IMR-90 (cell line): ENCODE measurements around the gene GRK5. TPM values are rescaled to one million over a fixed set of nuclear protein-coding genes. Genes with fewer than 3 reads are reported as not detected.

Source experiments
- ATAC-seq: fragments of 200-7000 bp; cut with Tn5 transposase; 2 replicates; pipeline ENCODE4 v1.9.1; 2020; ENCODE audit warnings: low read depth, mild to moderate bottlenecking, moderate library complexity
- BruUV-seq: library from RNA; stranded (reverse); fragments of 400-500 nt; replicated peaks from 2 replicates; lab custom pipeline; 2021; lab: Mats Ljungman, UMichigan
- CTCF ChIA-PET: fragments of 300-600 bp; formaldehyde crosslinking; extraction: SDS; loops from one replicate; lab custom pipeline; 2021; ENCODE audit warnings: antibody characterized with exemption; lab: Yijun Ruan, JAX
- POLR2A ChIA-PET: fragments of 300-600 bp; sonication (Branson Sonifier 250); formaldehyde crosslinking; loops from one replicate; lab custom pipeline; 2022; ENCODE audit warnings: antibody characterized with exemption; ENCODE audit not compliant: unreplicated experiment; lab: Charles Lee
- DNase-seq: peaks from one replicate; pipeline ENCODE4 v3.0.0; 2013
- H2AFZ ChIP-seq: replicated peaks from 2 replicates; pipeline ENCODE3; 2013; ENCODE audit warnings: low read length, mild to moderate bottlenecking; ENCODE audit not compliant: poor library complexity
- H2AK5ac ChIP-seq: 2 replicates; pipeline ENCODE4 v1.6.1; 2013; ENCODE audit warnings: low read depth, low read length, inconsistent platforms
- H2AK9ac ChIP-seq: replicated peaks from 2 replicates; pipeline ENCODE3; 2013; ENCODE audit warnings: mild to moderate bottlenecking, low read depth, low read length, moderate library complexity; ENCODE audit not compliant: poor library complexity
- H2BK120ac ChIP-seq: 2 replicates; pipeline ENCODE4 v1.6.1; 2013; ENCODE audit warnings: low read depth, low read length, inconsistent platforms
- H2BK15ac ChIP-seq: 3 replicates; pipeline ENCODE4 v1.6.1; 2013; ENCODE audit warnings: low read depth, low read length, inconsistent platforms
- H2BK20ac ChIP-seq: 2 replicates; pipeline ENCODE4 v1.6.1; 2013; ENCODE audit warnings: low read depth, mild to moderate bottlenecking, inconsistent platforms, low read length, moderate library complexity
- H2BK5ac ChIP-seq: 2 replicates; pipeline ENCODE4 v1.6.1; 2013; ENCODE audit warnings: mild to moderate bottlenecking, low read depth, low read length, inconsistent platforms; ENCODE audit not compliant: poor library complexity, severe bottlenecking
- H3K14ac ChIP-seq: replicated peaks from 2 replicates; pipeline ENCODE4 v1.6.1; 2013; ENCODE audit warnings: low read depth, low read length, inconsistent platforms
- H3K18ac ChIP-seq: 2 replicates; pipeline ENCODE4 v1.6.1; 2013; ENCODE audit warnings: low read depth, low read length, control low read depth
- H3K23ac ChIP-seq: 2 replicates; pipeline ENCODE4 v1.6.1; 2013; ENCODE audit warnings: low read depth, low read length, inconsistent platforms
- H3K27ac ChIP-seq: 2 replicates; pipeline ENCODE4 v1.5.1; 2013; ENCODE audit warnings: mild to moderate bottlenecking, control low read depth, low read length; ENCODE audit not compliant: insufficient read depth
- H3K27me3 ChIP-seq: 2 replicates; pipeline ENCODE4 v1.6.1; 2013; ENCODE audit warnings: low read length; ENCODE audit not compliant: control insufficient read depth, insufficient read depth
- H3K36me3 ChIP-seq: 2 replicates; pipeline ENCODE4 v1.6.1; 2013; ENCODE audit warnings: low read length, mixed read lengths; ENCODE audit not compliant: control insufficient read depth, insufficient read depth
- H3K4ac ChIP-seq: 2 replicates; pipeline ENCODE4 v1.6.1; 2013; ENCODE audit warnings: low read depth, low read length, inconsistent platforms
- H3K4me1 ChIP-seq: 2 replicates; pipeline ENCODE4 v1.6.1; 2013; ENCODE audit warnings: low read length, mixed read lengths; ENCODE audit not compliant: control insufficient read depth, insufficient read depth
- H3K4me2 ChIP-seq: 2 replicates; pipeline ENCODE4 v1.6.1; 2013; ENCODE audit warnings: low read depth, mild to moderate bottlenecking, control low read depth, low read length, moderate library complexity
- H3K4me3 ChIP-seq: 2 replicates; pipeline ENCODE4 v1.5.1; 2013; ENCODE audit warnings: low read depth, mild to moderate bottlenecking, control low read depth, low read length, moderate library complexity; ENCODE audit not compliant: insufficient read depth
- H3K56ac ChIP-seq: 2 replicates; pipeline ENCODE4 v1.6.1; 2013; ENCODE audit warnings: low read length, inconsistent platforms; ENCODE audit not compliant: insufficient read depth; ENCODE audit errors: extremely low read depth
- H3K79me1 ChIP-seq, 2 experiments: 2 replicates each; pipeline ENCODE4 v1.6.1; 2013; ENCODE audit warnings: low read length in 2 of 2, inconsistent platforms in 1 of 2, low read depth in 1 of 2
- H3K9ac ChIP-seq: 2 replicates; pipeline ENCODE4 v1.6.1; 2013; ENCODE audit warnings: low read depth, low read length, control low read depth
- H3K9me1 ChIP-seq: 2 replicates; pipeline ENCODE4 v1.6.1; 2013; ENCODE audit warnings: low read length, inconsistent platforms; ENCODE audit not compliant: insufficient read depth
- H3K9me3 ChIP-seq: 2 replicates; pipeline ENCODE4 v1.6.1; 2013; ENCODE audit warnings: low read length; ENCODE audit not compliant: control insufficient read depth, insufficient read depth
- H4K20me1 ChIP-seq: 2 replicates; pipeline ENCODE4 v1.6.1; 2013; ENCODE audit warnings: low read length, inconsistent platforms; ENCODE audit not compliant: insufficient read depth
- H4K5ac ChIP-seq: 2 replicates; pipeline ENCODE4 v1.6.1; 2013; ENCODE audit warnings: mild to moderate bottlenecking, low read depth, low read length, control low read depth
- H4K8ac ChIP-seq, 2 experiments: 2 replicates each; pipeline ENCODE4 v1.6.1; 2013; ENCODE audit warnings: low read depth in 2 of 2, low read length in 2 of 2, control low read depth in 1 of 2, inconsistent platforms in 1 of 2
- H4K91ac ChIP-seq: 2 replicates; pipeline ENCODE4 v1.6.1; 2013; ENCODE audit warnings: low read depth, low read length, inconsistent platforms; ENCODE audit not compliant: insufficient read depth
- BHLHE40 ChIP-seq: fragments of 150-350 bp; IDR thresholded peaks from 2 replicates; pipeline ENCODE4 v1.6.1; 2016; ENCODE audit warnings: mild to moderate bottlenecking, low read depth, low read length
- CEBPB ChIP-seq: IDR thresholded peaks from 2 replicates; pipeline ENCODE4 v1.6.1; 2012; ENCODE audit warnings: low read depth, low read length, improper control_type of control experiment
- FOS ChIP-seq: fragments of 150-350 bp; IDR thresholded peaks from 2 replicates; pipeline ENCODE4 v1.6.1; 2016; ENCODE audit warnings: low read depth, low read length
- MAFK ChIP-seq: IDR thresholded peaks from 2 replicates; pipeline ENCODE4 v1.6.1; 2012; ENCODE audit warnings: low read depth, low read length, improper control_type of control experiment
- MAZ ChIP-seq: IDR thresholded peaks from 2 replicates; pipeline ENCODE4 v1.6.1; 2012; ENCODE audit warnings: low read depth, mild to moderate bottlenecking, low read length, improper control_type of control experiment, moderate library complexity, borderline replicate concordance
- MXI1 ChIP-seq: IDR thresholded peaks from 2 replicates; pipeline ENCODE4 v1.6.1; 2012; ENCODE audit warnings: low read depth, mild to moderate bottlenecking, low read length, moderate library complexity, borderline replicate concordance
- NFE2L2 ChIP-seq: fragments of 150-350 bp; IDR thresholded peaks from 2 replicates; pipeline ENCODE4 v1.6.1; 2016; ENCODE audit warnings: low read depth, mild to moderate bottlenecking, low read length
- POLR2A ChIP-seq: IDR thresholded peaks from 2 replicates; pipeline ENCODE4 v1.6.1; 2012; ENCODE audit warnings: mild to moderate bottlenecking, low read depth, low read length
- RAD21 ChIP-seq: IDR thresholded peaks from 2 replicates; pipeline ENCODE4 v1.6.1; 2012; ENCODE audit warnings: low read length, improper control_type of control experiment
- RFX5 ChIP-seq: IDR thresholded peaks from 2 replicates; pipeline ENCODE4 v1.8.0; 2012; ENCODE audit warnings: low read depth, mild to moderate bottlenecking, low read length, moderate library complexity
- SMC3 ChIP-seq: fragments of 150-350 bp; IDR thresholded peaks from 2 replicates; pipeline ENCODE4 v1.6.1; 2016; ENCODE audit warnings: low read depth, mild to moderate bottlenecking, antibody characterized with exemption, low read length, moderate library complexity
- WGBS, 2 experiments: methylation state at CpG; one replicate each; pipeline versions ENCODE4 v1.1.5 to v1.1.7; 2013; ENCODE audit warnings: missing lambda C conversion rate in 2 of 2; ENCODE audit not compliant: insufficient read length in 1 of 2; ENCODE audit errors: extremely low coverage in 2 of 2; 5-methylcytosine and 5-hydroxymethylcytosine counted together
- dilution Hi-C: fragments of 300-500 bp; cut with HindIII; formaldehyde crosslinking; loops from one replicate; pipeline ENCODE4 v1.14.3; 2018; ENCODE audit warnings: low sequenced_read_pairs; ENCODE audit not compliant: unreplicated experiment
- in situ Hi-C: fragments of 300-500 bp; cut with MboI; formaldehyde crosslinking; loops from 3 replicates; pipeline ENCODE4 v1.14.3; 2019; ENCODE audit warnings: low sequenced_read_pairs, inconsistent platforms, mixed read lengths
- intact Hi-C: fragments of 100-400 bp; cut with micrococcal nuclease; formaldehyde crosslinking; loops from 2 replicates; pipeline ENCODE4 v1.10.0; 2022
- polyA plus RNA-seq, 3 experiments: library from polyadenylated mRNA; depleted of rRNA; stranded (reverse); fragments of >200 nt; gene quantifications; 2 replicates each; pipeline ENCODE4 v1.2.3, GENCODE V29; 2012; ENCODE audit warnings: low replicate concordance in 1 of 3
- total RNA-seq: library from RNA; depleted of rRNA; stranded (reverse); fragments of >200 nt; gene quantifications from 2 replicates; pipeline ENCODE4 v1.2.3, GENCODE V29; 2012
- TF ChIP-seq, protein P1 (sequence below): fragments of 150-350 bp; IDR thresholded peaks from 2 replicates; pipeline ENCODE4 v1.6.1; 2016; ENCODE audit warnings: low read depth, mild to moderate bottlenecking, low read length, moderate library complexity, borderline replicate concordance
- TF ChIP-seq, protein P2 (sequence below): conservative IDR thresholded peaks from 2 replicates; pipeline ENCODE4 v1.5.1; 2012; ENCODE audit warnings: mild to moderate bottlenecking, low read depth, low read length, improper control_type of control experiment
- TF ChIP-seq, protein P3 (sequence below): fragments of 150-350 bp; IDR thresholded peaks from 2 replicates; pipeline ENCODE4 v1.6.1; 2017; ENCODE audit warnings: mild to moderate bottlenecking, antibody characterized with exemption, low read length, low read depth

Gene GRK5
- total and polyA plus RNA-seq, 2 of the 4 experiments (the other 2 are of a cell fraction), result 12.9 to 16.3 TPM

DNA sequence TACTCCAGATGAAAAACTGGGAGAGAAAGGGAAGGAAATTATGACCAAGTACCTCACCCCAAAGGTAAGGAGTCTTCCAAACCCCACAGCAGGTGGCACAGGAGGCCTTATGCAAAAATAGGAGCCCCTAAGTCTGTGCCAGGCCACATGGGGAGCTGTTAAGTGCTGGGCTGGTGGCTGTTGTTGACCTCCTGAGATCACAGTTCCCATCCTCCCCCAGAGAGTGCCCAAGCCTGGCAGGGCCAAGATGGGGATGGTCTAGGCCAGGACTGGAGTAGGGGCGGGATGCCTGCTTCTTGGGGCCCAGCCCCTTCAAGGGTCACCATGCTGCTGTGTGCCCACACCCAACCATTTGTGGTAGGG is 189.3 kb downstream of the GRK5 start:
- DNase-seq, result no peak
- no peak overlapping the region for H3K9ac ChIP-seq
- H3K14ac ChIP-seq, result no peak overlapping the region
- no CpG with 5 or more reads among the region's 1 CpG for WGBS, 2 experiments
- ChIA-PET CTCF (no interaction called here), POLR2A (no interaction called here)
- H2AK5ac ChIP-seq, result no peak overlapping the region
- dilution Hi-C loops (no loop called here), intact Hi-C loops (no loop called here), in situ Hi-C loops (no loop called here)
- H4K8ac ChIP-seq, result no peak overlapping the region
- H3K27ac ChIP-seq, result no peak overlapping the region
- H2BK20ac ChIP-seq, result no peak overlapping the region
- peaks cover 26% of the 10 kb centered on the region for H3K4me1 ChIP-seq
- no peak overlapping the region for H2BK15ac ChIP-seq
- H3K56ac ChIP-seq, result no peak overlapping the region
- H2AFZ ChIP-seq, result no peak overlapping the region
- peaks cover 32% of the 10 kb centered on the region for H3K9me1 ChIP-seq
- H2BK5ac ChIP-seq, result no peak overlapping the region
- no peak for ATAC-seq
- H4K5ac ChIP-seq, result no peak overlapping the region
- H3K36me3 ChIP-seq, result peaks cover 55% of the 10 kb centered on the region
- no peaks in the 10 kb centered on the region for H3K27me3 ChIP-seq
- TF ChIP-seq, protein P1, sequence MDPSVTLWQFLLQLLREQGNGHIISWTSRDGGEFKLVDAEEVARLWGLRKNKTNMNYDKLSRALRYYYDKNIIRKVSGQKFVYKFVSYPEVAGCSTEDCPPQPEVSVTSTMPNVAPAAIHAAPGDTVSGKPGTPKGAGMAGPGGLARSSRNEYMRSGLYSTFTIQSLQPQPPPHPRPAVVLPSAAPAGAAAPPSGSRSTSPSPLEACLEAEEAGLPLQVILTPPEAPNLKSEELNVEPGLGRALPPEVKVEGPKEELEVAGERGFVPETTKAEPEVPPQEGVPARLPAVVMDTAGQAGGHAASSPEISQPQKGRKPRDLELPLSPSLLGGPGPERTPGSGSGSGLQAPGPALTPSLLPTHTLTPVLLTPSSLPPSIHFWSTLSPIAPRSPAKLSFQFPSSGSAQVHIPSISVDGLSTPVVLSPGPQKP, result no peak
- TF ChIP-seq MXI1 (no peak), POLR2A (no peak), NFE2L2 (no peak), RAD21 (no peak), SMC3 (no peak), FOS (no peak), MAFK (no peak), BHLHE40 (no peak), CEBPB (no peak), MAZ (no peak), RFX5 (no peak)
- TF ChIP-seq, protein P2, sequence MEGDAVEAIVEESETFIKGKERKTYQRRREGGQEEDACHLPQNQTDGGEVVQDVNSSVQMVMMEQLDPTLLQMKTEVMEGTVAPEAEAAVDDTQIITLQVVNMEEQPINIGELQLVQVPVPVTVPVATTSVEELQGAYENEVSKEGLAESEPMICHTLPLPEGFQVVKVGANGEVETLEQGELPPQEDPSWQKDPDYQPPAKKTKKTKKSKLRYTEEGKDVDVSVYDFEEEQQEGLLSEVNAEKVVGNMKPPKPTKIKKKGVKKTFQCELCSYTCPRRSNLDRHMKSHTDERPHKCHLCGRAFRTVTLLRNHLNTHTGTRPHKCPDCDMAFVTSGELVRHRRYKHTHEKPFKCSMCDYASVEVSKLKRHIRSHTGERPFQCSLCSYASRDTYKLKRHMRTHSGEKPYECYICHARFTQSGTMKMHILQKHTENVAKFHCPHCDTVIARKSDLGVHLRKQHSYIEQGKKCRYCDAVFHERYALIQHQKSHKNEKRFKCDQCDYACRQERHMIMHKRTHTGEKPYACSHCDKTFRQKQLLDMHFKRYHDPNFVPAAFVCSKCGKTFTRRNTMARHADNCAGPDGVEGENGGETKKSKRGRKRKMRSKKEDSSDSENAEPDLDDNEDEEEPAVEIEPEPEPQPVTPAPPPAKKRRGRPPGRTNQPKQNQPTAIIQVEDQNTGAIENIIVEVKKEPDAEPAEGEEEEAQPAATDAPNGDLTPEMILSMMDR, result no peak
- TF ChIP-seq, protein P3, sequence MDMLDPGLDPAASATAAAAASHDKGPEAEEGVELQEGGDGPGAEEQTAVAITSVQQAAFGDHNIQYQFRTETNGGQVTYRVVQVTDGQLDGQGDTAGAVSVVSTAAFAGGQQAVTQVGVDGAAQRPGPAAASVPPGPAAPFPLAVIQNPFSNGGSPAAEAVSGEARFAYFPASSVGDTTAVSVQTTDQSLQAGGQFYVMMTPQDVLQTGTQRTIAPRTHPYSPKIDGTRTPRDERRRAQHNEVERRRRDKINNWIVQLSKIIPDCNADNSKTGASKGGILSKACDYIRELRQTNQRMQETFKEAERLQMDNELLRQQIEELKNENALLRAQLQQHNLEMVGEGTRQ, result no peak
- H3K18ac ChIP-seq, result no peak overlapping the region
- H3K4me3 ChIP-seq, result no peak overlapping the region
- H3K23ac ChIP-seq, result no peak overlapping the region
- no peak overlapping the region for H3K4me2 ChIP-seq
- no peak overlapping the region for H2BK120ac ChIP-seq
- H4K91ac ChIP-seq, result no peak overlapping the region
- no peak overlapping the region for H3K4ac ChIP-seq
- H4K20me1 ChIP-seq, result peaks cover 6% of the 10 kb centered on the region
- no peaks in the 10 kb centered on the region for H3K9me3 ChIP-seq
- H3K79me1 ChIP-seq, result peaks cover 24 to 68% of the 10 kb centered on the region in 2 experiments
- no peak overlapping the region for H2AK9ac ChIP-seq
- BruUV-seq, result no TSS peak
